Stimulated activated CD8-positive, alpha-beta memory T cell treated with anti-CD3 and anti-CD28 coated beads, Interleukin-12 subunit alpha, Interleukin-12 subunit beta, amount 100 ng/mL, for 24 hours (primary cell): Measurements from ENCODE around the gene ALDH16A1.
"Not testable (repeated sequence)": the region's sequence is repeated elsewhere in the genome, so short reads cannot be mapped to it uniquely, and the experiment has no call there.

Source experiments
- DNase-seq: peaks from one replicate; pipeline ENCODE4 v3.0.0-alpha.2; 2020; ENCODE audit errors: extremely low read depth

ALDH16A1 gene

DNA sequence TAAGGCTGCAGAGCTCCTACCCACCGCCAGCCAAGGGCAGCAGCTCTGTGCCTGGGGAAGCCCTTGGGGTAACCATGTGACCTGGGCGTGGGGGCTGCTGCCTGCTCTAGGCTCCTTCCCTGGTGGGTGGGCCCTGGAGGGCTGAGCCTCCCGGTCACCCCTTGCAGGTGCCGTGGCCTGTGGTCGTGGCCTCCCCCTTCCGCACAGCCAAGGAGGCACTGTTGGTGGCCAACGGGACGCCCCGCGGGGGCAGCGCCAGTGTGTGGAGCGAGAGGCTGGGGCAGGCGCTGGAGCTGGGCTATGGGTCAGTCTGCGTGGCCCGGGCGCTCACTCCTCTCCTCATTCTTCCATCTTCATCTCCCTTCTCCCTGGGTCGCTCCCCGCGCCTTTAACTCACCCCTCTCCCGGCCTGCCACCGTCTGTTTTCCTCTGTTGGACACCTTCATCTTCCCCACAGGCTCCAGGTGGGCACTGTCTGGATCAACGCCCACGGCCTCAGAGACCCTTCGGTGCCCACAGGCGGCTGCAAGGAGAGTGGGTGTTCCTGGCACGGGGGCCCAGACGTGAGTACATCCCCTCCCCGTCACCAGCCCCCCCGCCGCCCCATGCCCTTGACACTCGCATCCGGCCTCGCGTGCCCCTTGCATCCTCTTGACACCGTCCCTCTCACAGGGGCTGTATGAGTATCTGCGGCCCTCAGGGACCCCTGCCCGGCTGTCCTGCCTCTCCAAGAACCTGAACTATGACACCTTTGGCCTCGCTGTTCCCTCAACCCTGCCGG is 11.1 kb downstream of the ALDH16A1 start:
- DNase-seq, result no peak

DNA sequence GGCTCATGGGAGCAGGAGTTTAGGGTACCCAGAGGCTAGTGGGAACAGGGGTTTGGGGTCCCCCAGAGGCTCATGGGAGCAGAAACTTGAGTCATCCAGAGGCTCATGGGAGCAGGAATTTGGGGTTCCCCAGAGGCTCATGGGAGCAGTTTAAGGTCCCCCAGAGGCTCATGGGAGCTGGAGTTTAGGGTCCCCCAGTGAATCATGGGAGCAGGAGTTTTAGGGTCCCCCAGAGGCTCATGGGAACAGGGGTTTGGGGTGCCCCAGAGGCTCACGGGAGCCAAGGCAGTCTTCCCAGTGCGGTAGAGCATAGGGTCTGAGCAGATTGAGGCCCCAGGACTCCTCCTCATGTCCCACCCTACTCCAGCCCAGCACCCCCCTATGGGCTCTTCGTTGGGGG is 12.3 kb downstream of the ALDH16A1 start:
- DNase-seq, result no peak

DNA sequence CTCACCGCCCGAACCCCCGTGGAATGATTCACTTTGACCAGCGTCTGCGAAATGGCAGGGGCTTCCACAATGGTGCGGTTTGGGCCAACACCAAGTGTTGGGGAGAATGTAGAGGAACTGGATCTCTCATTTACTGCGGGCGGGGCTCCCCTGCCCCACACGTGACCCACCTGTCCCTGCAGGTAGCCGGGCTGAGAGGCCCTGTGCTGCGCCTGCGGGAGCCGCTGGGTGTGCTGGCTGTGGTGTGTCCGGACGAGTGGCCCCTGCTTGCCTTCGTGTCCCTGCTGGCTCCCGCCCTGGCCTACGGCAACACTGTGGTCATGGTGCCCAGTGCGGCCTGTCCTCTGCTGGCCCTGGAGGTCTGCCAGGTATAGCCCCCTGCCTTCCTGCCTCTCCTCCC is 15.2 kb downstream of the ALDH16A1 start:
- no peak for DNase-seq

DNA sequence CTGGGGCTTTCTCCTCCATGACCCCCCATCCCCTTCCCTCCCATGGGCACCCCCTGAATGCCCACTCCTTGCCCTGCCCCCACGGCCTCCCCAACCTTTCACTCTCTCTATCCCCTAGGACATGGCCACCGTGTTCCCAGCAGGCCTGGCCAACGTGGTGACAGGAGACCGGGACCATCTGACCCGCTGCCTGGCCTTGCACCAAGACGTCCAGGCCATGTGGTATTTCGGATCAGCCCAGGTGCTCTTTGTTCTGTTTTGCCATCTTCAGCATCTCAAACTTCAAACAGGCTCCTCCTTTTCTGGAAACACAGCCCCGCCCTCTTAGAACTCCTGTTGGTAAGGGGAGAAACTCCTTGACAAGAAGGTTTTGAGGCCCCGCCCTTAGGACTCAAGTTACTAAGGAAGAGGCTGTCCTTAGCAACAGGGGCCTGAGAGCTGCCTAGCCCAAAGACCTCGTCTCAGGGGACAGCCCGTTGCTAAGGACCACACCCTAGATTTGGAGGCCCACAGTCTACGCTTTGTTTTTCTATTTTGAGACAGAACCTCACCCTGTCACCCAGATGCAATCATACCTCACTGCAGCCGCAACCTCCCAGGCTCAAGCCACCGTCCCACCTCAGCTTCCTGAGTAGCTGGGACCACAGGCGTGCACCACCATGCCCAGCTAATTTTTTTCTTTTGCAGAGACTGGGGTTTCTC is 15.9 kb downstream of the ALDH16A1 start:
- DNase-seq, result no peak

DNA sequence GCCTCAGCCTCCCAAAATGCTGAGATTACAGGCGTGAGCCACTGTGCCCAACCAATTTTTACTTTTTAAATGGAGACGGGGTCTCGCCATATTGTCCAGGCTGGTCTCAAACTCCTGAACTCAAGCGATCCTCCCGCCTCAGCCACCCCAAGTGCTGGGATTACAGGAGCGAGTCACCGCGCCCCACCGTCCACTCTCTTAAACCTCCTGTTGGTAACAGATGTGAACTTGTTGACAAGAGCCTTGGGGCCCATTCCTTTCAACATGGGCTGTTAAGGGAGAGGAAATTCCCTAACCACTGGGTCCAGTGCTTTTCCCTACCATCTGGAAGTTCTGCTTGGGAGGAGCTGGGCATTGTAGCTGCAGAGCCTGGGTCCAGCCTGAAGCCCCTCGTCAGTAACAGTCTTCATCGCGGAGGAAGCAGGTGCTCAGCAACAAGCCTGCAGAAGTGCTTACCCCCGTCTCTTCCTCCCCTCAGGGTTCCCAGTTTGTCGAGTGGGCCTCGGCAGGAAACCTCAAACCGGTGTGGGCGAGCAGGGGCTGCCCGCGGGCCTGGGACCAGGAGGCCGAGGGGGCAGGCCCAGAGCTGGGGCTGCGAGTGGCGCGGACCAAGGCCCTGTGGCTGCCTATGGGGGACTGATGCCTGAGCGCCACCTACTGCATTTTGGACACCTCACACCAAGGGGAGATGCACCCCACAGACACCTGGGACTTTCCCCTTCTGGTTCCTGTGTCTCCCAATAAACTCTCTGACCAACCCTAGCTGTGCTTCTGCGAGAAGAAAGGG is 17.0 kb downstream of the ALDH16A1 start:
- no peak for DNase-seq

DNA sequence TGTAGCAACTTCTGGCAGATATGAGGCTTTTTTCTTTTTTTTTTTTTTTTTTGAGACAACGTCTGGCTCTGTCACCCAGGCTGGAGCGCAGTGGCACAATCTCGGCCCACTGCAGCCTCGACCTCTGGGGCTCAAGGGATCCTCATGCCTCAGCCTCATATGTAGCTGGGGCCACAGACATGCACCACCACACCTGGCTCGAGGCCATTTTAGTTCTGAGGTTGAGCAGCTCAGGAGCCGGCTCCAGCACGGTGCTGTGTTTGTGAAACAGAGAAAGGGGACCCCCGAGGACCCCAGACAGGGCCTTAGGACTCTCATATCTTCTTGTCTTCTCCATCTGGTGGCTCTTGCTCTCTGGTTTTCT is 17.6 kb downstream of the ALDH16A1 start:
- DNase-seq, result no peak

DNA sequence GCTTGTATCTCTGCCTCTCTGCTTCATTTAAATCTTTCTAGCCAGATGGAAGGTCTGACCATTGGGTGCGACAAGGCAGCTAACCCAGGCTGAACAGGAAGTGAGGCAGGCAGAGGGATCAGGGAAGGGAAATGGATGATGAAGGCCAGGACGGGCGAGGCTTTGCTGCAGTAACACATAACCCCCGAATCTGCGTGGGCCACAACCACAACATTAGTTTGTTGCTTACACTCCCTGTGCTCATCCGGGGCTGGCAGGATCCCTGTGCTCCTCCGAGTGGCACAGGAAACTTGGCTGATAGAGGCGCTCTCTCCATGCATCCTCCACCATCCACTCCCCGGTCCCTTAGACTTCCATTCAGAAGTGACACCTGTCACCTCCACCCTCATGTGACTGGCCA is 19.9 kb downstream of the ALDH16A1 start:
- no peak for DNase-seq

DNA sequence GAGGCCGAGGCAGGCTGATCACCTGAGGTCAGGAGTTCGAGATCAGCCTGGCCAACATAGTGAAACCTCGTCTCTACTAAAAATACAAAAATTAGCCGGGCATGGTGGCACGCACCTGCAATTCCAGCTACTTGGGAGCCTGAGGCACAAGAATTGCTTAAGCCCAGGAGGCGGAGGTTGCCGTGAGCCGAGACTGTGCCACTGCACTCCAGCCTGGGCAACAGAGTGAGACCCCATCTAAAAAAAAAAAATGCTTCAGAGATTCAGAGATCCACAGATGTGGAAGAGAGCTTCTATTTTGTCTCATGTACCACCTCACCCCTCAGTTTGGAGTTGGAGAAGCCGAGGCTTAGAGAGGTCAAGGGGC is 20.5 kb downstream of the ALDH16A1 start:
- DNase-seq, result not testable (repeated sequence)

DNA sequence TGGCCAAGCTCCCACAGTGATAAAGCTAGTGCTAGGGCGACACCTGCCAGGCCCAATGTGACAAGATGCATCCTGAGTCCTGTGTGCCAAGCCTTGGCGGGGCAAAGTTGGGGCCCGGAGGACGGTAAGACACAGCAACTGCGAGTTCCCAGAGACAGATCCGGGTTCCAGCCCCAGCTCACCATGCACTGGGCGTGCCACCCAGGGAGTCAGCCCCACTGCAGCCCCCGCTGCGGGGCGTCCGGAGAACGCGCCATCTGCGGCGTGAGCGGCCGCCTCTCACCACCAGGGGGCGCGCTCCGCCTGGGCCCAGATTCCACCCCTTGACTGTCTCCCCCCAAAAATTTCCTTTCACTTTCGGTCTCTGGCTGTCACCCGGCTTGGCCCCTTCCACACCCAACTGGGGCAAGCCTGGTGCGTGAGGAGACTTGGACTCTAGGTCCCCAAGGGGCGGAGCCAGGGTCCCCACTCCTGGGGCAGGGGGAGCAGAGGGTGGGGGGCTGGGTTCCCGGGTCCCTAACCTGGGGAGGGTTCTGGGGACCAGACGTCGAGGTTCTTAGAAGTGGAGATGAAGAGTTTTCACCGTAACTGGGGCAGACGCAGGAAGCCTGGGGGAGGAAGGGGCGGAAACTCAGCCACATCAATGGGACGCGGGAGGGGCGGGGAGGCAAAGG is 21.0 kb downstream of the ALDH16A1 start, which contains the start of gene FLT3LG:
TSS of gene FLT3LG (plus strand) at position 348 of the 674 bp plus-strand sequence. CDS start 425 bp downstream, outside the sequence.
- peak; percentile 69 for DNase-seq

DNA sequence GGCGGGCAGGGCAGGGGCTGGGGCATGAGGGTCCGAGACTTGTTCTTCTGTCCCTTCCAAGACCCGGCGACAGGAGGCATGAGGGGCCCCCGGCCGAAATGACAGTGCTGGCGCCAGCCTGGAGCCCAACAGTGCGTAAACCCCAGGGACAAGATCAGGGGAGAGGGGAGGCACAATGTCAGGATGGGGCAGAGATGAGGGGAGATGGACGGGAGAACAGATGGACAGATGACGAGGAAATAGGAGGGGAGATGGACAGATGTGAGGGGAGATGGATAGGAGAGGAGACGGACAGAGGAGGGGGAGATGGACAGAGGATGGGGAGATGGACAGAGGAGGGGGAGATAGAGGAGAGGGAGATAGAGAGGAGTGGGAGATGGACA is 21.5 kb downstream of the ALDH16A1 start:
- DNase-seq, result no peak

DNA sequence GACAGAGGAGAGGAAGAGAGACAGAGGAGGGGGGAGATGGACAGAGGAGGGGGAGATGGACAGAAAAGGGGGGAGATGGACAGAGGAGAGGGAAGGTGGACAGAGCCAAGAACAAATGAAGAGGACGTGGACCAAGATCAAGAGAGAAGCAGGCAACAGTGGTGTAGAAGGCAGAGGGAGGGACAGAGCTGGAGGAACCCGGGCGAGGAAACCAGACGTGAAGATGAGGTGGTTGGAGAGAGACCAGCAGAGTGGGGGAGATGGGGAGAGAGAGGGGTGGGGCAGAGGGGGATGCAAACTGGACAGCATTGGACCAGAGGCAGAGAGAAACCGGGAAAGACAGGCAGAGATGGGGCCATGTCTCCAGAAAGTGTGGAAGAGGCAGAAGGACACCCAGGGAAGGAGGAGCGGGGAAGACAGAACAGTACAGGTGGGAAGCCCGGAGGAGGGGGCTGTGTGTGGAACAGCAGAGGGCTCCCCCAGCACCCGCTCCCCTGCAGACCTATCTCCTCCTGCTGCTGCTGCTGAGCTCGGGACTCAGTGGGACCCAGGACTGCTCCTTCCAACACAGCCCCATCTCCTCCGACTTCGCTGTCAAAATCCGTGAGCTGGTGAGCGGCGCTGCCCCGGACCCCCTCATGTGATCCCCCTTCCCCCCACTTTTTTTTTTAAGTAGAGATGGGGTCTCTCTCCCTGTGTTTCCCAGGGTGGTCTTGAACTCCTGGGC is 22.3 kb downstream of the ALDH16A1 start:
- no peak for DNase-seq

DNA sequence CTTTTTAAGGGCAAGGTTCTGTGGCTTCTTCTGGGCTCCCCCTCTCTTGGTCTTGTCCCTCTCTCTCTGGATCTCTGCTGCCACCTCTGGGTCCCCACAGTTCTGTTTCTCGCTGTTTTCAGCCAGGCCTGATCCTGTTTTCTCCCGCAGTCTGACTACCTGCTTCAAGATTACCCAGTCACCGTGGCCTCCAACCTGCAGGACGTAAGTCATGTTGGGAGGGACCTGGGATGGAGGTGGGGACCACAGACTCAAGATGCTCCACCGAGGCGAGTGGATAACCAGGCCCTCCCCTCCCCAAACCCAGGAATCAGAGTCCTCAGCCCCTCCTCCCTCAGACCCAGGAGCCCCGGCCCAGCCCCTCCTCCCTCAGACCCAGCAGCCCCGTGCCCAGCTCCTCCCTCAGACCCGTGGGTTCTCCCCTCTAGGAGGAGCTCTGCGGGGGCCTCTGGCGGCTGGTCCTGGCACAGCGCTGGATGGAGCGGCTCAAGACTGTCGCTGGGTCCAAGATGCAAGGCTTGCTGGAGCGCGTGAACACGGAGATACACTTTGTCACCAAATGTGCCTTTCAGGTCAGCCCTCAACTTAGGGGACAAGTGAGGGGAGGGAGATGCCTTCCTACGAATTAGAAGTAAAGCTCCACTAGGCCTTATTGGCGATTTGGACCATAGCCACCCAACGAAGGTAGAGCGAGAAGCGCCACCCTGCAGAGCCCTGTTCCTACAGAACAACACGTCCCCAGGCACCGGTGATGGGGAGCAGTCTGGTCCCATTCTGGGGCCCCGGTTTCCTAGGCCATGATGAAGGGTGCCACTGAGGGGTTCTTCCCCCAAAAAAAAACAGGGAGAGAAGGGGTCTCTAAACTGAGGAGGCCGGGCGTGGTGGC is 23.2 kb downstream of the ALDH16A1 start:
- DNase-seq, result no peak

DNA sequence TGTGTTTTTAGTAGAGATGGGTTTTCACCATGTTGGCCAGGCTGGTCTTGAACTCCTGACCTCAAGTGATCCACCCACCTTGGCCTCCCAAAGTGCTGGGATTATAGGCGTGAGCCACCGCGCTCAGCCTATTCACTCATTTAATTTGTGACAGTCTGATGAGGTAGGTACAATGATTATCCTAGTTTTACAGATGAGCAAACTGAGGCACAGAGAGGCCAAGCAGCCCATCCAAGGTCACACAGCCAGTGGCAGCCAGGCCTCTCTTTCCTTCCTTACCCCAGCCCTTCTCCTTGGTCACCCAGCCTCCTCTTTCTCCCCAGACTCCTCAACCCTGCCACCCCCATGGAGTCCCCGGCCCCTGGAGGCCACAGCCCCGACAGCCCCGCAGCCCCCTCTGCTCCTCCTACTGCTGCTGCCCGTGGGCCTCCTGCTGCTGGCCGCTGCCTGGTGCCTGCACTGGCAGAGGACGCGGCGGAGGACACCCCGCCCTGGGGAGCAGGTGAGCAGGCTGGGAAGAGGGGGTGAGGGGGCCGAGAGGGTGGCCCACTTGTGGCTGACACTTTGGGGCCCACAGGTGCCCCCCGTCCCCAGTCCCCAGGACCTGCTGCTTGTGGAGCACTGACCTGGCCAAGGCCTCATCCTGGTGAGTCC is 27.1 kb downstream of the ALDH16A1 start:
- DNase-seq, result no peak

DNA sequence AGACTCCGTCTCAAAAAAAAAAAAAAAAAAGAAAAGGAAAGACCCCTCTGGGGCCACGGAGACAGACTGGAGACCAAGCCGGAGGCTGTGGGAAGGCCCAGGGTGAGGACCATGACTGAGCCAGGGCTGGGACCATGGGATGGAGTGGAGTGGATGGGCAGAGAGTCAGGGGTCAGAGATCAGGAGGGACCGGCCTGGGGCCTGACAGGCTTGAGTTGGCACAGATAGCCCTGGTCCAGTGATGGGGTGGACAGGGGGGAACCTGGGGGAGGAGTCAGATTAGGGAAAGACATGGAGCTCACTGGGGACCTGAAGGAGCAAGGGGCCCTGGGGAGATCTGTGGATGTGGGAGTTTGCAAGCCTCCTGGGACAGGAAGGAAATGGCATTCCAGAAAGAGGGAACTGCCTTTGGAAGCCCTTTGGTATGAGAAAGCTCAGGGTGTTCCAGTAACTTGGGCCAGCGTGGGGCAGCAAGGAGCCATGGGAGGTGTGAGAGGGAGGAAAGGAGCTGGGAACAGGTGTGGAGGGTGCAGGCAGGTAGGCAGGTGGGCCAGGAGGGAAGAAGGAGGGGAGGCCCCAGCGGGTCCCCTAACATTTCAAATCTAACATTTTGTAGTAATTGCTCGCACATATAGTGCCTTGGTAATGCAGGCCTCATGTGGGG is 28.1 kb downstream of the ALDH16A1 start:
- DNase-seq, result no peak

DNA sequence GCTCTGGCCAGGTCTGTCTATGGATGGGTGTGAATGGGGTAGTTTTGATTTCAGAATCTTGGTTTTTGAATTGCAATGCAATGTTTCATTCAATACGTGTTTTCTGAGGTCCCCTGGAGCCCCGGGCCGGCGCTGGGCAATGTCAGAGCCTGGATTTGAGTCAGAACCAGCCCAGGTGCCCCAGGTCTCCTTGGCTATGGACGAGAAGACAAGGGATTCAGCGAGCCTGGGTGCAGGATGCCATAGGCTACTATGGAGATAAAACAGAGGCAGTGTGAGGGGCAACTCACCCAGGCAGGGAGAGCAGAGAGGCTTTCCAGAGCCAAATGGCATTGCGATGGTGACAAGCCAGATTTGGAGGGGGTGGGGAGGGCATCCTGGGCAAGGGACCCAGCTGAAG is 33.2 kb downstream of the ALDH16A1 start:
- no peak for DNase-seq

DNA sequence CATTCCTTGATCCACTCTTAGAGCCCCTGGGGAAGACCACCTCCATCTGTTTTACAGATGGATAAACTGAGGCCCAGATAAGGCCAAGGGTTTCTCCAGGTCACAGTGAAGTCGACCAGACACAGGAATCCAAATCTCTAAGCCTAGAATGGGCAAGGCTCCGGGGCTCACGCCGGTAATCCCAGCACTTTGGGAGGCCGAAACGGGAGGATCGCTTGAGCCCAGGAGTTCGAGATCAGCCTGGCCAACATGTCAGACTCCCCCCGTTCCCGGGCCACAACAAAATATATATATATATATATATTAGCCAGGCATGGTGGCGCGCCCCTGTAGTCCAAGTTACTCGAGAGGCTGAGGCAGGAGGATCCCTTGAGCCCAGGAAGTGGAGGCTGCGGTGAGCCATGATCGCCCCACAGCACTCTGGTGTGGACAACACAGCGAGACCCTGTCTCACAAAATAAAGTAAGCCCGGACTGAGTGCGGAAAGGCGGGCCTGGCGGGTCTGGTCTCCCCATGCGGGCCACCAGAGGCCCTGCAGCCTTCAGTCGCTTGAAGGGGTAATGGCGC is 33.8 kb downstream of the ALDH16A1 start:
- no peak for DNase-seq

DNA sequence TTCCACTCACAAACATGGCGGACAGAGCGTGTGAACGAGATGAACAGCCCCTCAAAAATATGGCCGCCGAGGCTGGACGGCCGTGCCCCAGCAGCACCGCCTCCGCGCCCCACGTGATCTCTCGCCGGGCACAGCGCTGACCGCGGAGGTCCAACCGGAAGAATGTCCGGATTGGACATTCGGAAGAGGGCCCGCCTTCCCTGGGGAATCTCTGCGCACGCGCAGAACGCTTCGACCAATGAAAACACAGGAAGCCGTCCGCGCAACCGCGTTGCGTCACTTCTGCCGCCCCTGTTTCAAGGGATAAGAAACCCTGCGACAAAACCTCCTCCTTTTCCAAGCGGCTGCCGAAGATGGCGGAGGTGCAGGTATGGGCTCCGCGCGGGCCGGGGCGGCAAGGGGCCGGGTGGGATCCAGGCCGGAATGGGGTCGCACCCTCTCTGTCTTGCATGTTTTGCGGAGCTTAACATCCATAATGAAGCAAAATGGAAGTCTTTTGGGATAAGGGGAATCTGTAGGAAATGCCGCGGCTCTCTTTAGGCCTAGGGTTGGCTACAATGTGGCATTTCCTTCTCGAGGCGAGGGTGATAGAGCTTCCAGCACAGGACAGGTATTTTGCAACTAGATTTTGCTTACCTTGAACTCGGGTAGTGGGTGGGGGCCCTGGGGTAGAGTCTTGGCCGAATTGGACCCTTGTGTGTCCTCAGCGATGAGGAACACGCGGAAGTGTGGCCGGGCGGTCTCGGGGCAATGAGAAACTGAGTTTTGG is 34.4 kb downstream of the ALDH16A1 start, which contains the start of gene RPL13A:
TSS of gene RPL13A (plus strand) at position 332 of the 769 bp plus-strand sequence. CDS start at position 354, 22 bp downstream.
- DNase-seq, result peak; percentile 99
